GM18526 (cell line): ENCODE measurements around the gene ZNF474.

Experiments used
- POLR2A ChIP-seq: IDR thresholded peaks from 3 replicates; pipeline ENCODE4 v1.6.1; 2011; ENCODE audit not compliant: insufficient read length; ENCODE audit errors: extremely low read depth

ZNF474 gene

GRCh38 chr5:122129306-122129705 lies at the start of gene ZNF474:
Gene ZNF474 (plus strand): TSS chr5:122129546. CDS start chr5:122151991, 22,445 bp downstream.
- TF ChIP-seq POLR2A, result no peak

GRCh38 chr5:122081541-122081940 lies 47.8 kb upstream of the ZNF474 start:
- no peak for TF ChIP-seq POLR2A

GRCh38 chr5:122083535-122083934 lies 45.8 kb upstream of the ZNF474 start:
- no peak for TF ChIP-seq POLR2A

- TF ChIP-seq POLR2A, result no peak
These were observed 44.3 kb upstream of the ZNF474 start for GRCh38 chr5:122085041-122085440.

- no peak for TF ChIP-seq POLR2A
These were observed 40.0 kb upstream of the ZNF474 start for GRCh38 chr5:122089096-122090013.

- TF ChIP-seq POLR2A, result no peak
These were observed 37.3 kb upstream of the ZNF474 start for GRCh38 chr5:122091936-122092600.

GRCh38 chr5:122093415-122094180 lies 35.7 kb upstream of the ZNF474 start:
- no peak for TF ChIP-seq POLR2A

GRCh38 chr5:122095158-122095557 lies 34.2 kb upstream of the ZNF474 start:
- no peak for TF ChIP-seq POLR2A

GRCh38 chr5:122097391-122097790 lies 32.0 kb upstream of the ZNF474 start:
- TF ChIP-seq POLR2A, result no peak

- TF ChIP-seq POLR2A, result no peak
These were observed 30.1 kb upstream of the ZNF474 start for GRCh38 chr5:122099060-122099790.

GRCh38 chr5:122101636-122102285 lies 27.6 kb upstream of the ZNF474 start:
- no peak for TF ChIP-seq POLR2A

- TF ChIP-seq POLR2A, result no peak
These were observed 26.5 kb upstream of the ZNF474 start for GRCh38 chr5:122102825-122103224.

- no peak for TF ChIP-seq POLR2A
These were observed 23.4 kb upstream of the ZNF474 start for GRCh38 chr5:122105909-122106308.

- TF ChIP-seq POLR2A, result no peak
These were observed 22.3 kb upstream of the ZNF474 start for GRCh38 chr5:122107016-122107415.

GRCh38 chr5:122110987-122111386 lies 18.4 kb upstream of the ZNF474 start:
- TF ChIP-seq POLR2A, result no peak

- no peak for TF ChIP-seq POLR2A
These were observed 17.9 kb upstream of the ZNF474 start for GRCh38 chr5:122111460-122111859.
